ENCODE results near the gene IFRD1.
"Not testable (repeated sequence)": the region's sequence is repeated elsewhere in the genome, so short reads cannot be mapped to it uniquely, and the experiment has no call there.

The IFRD1 gene

DNA sequence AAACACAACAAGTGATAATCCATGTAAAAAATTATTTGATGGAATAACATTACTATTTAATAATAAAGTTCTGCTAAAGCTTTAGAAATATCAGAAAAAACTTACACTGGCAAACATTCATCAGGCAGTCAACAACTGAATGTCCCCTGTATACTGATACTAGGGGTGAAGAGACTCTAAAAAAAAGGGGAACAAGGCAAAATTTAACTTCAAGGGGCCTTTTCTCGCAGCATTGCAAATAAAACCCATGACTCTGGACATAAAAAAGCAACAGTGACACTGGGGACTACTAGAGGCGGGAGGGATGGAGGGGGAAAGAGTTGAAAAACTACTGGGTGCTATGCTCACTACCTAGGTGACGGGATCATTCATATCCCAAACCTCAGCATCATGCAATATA is 5.8 kb upstream of the IFRD1 start:
- DNase-seq = no peak

DNA sequence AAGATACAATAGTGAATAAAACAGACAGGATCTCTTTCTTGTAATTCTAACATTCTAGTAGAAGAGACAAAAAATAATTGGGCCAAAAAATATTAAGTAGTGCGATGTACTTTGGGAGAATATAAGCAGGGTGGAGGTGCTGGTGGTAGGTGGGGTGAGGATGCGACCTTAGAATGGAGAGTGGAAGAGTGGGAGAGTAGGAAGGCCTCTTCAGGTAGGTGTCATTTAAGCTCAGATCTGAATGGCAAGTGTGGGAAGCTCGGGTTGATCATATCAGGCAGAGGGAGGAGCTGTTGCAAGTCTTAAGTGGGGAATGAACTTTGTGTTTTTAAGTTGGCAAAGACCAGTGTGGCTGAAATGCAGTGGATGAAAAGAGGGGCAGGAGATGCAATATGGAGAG is 3.8 kb upstream of the IFRD1 start:
- no peak for DNase-seq

DNA sequence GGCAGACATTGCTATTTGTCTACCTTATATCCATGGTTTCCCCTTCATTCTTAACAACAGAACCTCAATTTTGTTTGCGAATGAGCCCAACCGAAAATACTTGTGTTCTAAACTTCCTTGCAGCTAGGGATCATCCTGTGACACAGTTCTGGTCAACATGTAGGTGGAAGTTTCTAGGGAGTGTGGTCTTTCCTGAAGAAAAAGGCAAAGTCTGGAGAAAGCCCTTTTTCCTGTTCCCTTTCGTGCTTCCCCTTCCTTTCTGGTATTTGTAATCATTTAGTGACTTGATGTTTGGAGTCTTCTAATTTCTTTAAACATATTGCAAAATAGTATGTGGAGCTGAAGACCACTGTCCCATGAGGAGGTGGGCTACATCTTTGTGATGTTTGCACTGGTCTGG is 2.9 kb upstream of the IFRD1 start:
- no peak for DNase-seq

GRCh38 chr7:112448381-112448780 is 1.9 kb upstream of the IFRD1 start:
- no peak for DNase-seq

DNA sequence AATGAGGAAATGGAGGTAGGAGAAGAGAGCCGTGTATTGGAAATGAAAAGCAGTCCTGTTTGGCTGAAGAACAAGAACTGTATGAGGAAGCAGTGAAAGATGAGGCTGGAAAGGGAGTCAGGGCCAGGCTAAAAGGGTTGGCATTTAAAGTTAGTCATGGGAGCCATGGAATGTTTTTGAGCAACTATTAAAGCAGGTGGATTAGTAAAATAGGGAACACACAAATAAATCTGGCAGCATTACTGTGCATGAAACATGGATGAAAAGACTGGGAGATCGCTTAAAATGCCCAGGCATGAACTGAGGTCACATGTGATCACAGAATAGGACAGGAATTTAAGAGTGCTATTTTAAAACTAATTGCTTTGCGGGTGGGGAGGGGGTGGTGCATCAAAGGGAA is 1.4 kb upstream of the IFRD1 start:
- no peak for DNase-seq

DNA sequence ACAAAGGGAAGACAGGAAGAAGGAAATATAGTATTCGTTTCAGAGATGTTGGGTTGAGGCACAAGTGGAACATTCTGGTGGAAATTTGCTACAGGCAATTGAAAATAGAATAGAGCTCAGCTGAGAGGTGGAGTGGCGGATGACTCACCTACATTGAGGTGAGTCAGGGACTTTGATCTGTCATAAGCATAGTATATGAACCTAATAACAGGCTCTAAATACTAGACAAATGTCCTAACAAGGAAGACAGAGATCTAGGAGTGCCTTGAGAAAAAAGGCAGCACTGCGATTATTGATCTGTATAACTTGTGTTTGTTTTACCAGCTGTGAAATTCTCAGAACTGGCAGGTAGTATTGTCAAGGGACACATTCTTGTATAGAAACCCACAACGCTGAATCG is 907 bp upstream of the IFRD1 start:
- DNase-seq = no peak

DNA sequence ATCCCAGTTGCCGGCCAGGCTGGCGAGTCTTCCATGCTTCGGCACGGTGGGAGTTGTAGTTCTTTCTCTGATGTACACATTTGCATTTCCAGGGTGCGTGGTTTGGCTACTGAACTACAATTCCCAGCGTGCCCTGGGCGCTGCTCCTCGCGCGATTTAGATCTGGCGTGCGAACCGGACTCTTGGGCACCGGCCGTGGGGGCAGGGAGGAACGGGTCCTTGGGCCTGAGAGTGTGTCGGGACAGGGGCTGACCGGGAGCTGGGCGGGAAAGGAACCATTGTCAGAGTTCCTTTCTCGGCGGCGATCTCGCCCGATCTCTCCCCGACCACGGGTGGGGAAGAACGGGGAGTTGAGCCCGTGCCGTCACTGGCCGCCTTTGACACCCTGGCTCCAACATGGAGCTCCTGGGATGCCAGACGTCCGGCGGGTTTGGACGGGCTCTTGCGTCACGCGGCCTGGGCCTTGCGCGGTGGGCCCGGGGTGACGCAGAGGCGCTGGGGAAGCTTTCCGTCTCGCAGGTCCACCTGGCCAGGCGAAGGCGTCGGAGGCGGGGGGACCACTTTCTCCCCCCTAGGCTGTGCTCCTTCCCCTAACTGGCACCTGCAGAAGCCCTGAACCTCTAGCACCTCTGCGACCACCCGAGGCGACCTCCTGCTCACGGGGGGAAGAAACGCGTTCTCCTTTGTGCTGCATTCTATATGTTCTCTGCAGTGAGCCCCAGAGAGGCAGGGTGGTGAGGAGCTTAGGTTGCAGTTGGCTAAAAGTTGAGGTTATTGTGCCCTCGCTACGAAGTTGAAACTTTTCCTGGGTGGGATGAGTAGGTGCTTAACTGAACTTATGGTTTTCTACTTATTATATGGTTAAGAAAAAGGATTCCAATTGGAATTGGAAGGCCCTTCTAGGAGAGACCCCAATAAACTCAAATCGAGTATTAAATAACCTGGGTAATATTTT is 824 bp downstream of the IFRD1 start:
- peak; percentile 97 for DNase-seq

GRCh38 chr7:112452102-112452888 is 2.0 kb downstream of the IFRD1 start:
- DNase-seq = peak; percentile 29

- DNase-seq = peak; percentile 22
These were observed 3.4 kb downstream of the IFRD1 start for GRCh38 chr7:112453505-112454171.

DNA sequence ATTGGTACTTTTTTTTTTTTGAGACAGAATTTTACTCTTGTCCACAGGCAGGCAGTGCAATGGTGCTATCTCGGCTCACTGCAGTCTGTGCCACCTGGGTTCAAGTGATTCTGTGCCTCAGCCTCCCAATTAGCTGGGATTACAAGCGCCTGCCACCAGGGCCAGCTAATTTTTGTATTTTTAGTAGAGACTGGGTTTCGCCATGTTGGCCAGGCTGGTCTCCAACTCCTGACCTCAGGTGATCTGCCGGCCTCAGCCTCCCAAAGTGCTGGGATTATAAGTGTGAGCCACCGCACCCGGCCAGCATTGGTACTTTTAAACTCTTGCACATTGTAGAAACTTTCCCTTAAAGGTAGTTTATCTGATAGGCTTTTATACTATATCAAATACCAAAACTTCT is 3.9 kb downstream of the IFRD1 start:
- DNase-seq = not testable (repeated sequence)

DNA sequence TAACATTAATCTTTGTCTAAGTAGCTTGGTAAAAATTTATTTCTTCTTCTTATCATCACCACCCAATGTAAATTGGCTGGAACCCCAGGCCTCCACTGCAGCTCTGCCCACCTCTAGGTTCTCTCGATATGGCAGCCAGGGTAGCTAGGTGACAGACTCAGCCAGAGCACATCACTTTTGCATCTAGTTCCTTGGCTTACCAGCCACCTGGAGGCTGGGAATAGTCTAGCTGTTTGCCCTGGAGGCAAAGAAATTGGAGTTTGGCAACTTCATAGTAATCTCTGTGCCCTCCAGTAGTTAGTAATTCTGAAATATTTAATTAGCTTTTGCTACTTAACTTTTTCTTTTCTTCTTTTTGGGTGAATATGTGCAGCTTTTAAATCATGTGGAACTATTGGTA is 9.4 kb downstream of the IFRD1 start:
- no peak for DNase-seq

DNA sequence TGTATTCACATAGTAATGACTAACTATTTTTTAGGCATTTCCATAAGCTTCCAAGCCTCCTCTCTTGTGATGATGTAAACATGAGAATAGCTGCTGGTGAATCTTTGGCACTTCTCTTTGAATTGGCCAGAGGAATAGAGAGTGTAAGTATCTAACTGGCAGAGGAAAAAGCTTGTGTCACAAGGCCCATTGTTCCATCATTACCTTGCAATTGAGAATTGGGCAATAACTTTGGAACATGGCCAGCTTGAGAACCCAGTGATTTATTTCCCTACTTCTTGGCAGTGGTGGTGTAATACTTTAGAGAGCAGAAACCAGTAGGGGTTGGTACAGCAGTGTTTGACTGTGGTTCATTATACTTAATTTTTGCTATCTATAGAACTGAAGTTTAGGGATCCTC is 12.0 kb downstream of the IFRD1 start:
- peak; percentile 63 for DNase-seq

- DNase-seq = no peak
These were observed 17.6 kb downstream of the IFRD1 start for GRCh38 chr7:112467867-112468266.

DNA sequence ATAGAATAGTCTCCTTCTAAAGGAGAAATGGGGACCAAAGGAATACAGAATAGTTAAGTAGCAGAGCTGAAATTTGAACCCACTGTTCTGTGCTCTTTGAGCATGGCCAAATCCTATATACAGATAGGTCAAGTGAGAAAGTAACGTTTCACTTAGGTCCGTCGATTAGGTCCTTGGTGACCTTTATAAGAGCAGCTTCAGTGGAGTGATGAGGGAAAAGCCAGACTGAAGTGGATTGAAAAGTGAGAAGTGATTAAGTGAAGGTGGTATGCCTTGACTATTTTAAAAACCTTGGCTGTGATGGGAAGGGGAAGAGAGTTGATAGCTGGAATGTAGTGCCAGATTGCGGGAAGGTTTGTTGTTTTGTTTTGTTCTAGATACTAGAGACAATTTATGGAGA is 19.9 kb downstream of the IFRD1 start:
- no peak for DNase-seq

DNA sequence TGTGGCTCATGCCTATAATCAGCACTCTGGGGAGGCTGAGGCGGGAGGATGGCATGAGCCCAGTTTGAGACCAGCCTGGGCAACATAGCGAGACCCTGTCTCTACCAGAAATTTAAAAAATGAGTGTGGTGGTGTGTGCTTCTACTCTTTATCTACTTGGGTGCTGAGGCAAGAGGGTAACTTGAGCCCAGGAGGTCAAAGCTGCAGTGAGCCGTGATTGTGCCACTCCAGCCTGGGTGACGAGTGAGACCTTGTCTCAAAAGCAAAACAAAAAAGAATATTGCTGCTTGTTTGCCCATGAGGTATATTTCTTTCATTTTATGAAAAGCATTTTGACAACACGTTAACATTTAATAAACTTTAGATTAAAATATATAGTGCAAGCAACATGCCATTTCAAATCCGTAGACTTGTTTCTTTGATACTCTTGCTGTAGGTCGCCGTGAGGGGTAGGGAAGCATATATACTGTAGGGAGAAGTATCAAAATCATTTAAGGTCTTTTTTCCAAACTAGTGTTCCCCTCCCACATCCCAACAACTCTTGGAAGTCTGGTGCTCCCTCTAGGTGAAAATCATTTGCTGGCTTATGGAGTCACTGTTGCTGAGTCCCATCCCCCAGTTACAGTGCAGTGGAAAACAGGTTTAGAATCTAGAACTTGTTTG is 26.3 kb downstream of the IFRD1 start:
- DNase-seq = no peak

- no peak for DNase-seq
These were observed 31.0 kb downstream of the IFRD1 start for GRCh38 chr7:112481121-112481736.

- DNase-seq = peak; percentile 80
These were observed 31.8 kb downstream of the IFRD1 start for GRCh38 chr7:112481833-112482670.

DNA sequence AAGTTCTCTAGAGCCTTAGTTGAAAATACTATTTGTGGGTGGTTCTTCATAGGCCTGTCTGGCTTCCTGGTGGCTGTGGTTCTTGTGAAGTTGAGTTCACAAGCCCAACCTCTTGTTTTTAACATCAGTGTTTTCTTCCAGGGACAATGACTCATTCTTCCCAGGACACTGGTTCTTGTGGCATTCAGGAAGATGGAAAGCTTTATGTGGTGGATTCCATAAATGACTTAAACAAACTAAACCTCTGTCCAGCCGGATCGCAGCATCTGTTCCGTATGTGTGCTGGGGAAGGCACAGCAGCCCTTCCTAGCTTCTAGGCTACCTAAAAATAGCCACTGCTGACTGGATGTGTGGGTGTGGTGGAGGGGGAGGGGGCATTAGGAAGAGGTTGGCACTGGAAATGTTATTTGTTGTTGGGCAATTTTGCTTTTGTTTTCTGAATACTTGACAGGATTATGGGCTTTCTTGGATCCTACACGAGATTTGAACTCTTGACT is 34.5 kb downstream of the IFRD1 start:
- peak; percentile 91 for DNase-seq

DNA sequence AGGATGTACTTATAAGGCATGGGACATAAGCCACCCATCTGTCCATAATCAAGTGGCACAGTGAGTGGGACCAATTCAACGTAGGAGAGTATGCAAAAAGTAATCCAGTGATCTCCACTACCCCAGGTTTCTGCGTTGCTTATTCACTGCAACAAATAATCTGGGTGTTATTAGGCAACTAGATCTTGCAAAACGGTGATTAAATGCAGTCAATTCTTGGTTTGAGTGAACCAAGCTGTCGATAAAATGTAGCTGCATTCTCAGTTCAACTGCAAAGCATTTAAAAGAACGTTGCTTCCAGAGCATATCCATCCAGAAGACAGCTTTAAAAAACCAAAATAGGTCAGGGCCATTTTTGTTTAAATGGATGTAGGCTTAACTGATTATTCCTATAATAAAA is 35.5 kb downstream of the IFRD1 start:
- no peak for DNase-seq

DNA sequence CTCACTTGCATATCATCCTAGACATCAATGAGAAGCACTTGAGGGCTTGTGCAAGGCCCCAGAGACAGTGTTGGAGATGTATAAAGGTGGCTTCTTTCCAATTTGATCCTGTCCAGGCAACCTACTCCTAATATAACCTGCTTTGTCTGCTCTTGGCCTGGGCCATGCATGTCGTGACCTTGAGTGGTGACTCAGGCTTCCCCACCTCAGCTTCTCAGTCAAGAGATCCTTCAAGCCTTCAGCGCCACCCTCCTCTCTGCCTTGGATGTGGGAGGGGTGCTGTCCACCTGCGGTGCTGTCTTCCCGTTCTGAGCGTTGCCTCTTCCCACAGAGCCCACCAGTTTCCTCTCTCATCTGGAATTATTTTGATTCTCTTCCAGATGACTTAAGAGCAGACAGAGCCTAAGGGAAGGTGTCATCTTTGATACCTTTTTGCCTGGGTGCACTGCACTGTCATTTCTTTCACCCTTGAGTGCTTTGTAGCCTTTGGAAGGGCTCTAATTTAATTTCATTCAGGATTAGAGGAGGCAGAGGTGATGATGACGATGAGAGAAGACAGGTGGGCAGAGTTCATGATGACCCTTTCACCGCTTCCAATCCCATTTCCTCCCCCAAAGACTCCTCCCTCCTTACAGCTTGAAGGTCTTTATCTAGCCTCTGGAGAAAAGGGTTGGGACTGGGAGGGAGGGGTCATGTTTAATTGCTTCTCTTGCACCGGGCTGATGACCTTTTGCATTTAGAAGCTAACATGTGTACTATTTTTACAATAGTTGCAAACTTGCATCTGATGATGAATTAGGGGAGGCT is 37.4 kb downstream of the IFRD1 start:
- DNase-seq = no peak
